Upper lobe of left lung (tissue), 6 donors: ENCODE measurements around the gene HAAO. TPM values are rescaled to one million over a fixed set of nuclear protein-coding genes. Genes with fewer than 3 reads are reported as not detected.

ENCODE experiments used
- ATAC-seq, 2 donors: fragments of 200-7000 bp; cut with Tn5 transposase; one replicate each; pipeline ENCODE4 v1.9.1; 2022; ENCODE audit warnings: mild to moderate bottlenecking in 2 of 2, moderate library complexity in 2 of 2; ENCODE audit not compliant: low FRiP score in 2 of 2
- DNase-seq, 2 donors: peaks; one replicate each; pipeline ENCODE4 v3.0.0-alpha.2; 2019 to 2020
- H3K27ac ChIP-seq, 4 donors: fragments of 200-600 bp; sonication (generic); one replicate each; pipeline ENCODE4 v1.5.1; 2016 to 2019
- H3K27me3 ChIP-seq, 4 donors: fragments of 200-600 bp; sonication (generic); one replicate each; pipeline ENCODE4 v1.5.1; 2017 to 2019
- H3K36me3 ChIP-seq, 4 donors: fragments of 200-600 bp; sonication (generic); one replicate each; pipeline ENCODE4 v1.5.1; 2016 to 2019
- H3K4me1 ChIP-seq, 4 donors: fragments of 200-600 bp; sonication (generic); one replicate each; pipeline ENCODE4 v1.5.1; 2018 to 2019
- H3K4me3 ChIP-seq, 4 donors: fragments of 200-600 bp; sonication (generic); one replicate each; pipeline ENCODE4 v1.5.1; 2017 to 2019; ENCODE audit warnings: mild to moderate bottlenecking in 2 of 4, moderate library complexity in 1 of 4
- H3K9me3 ChIP-seq, 4 donors: fragments of 200-600 bp; sonication (generic); one replicate each; pipeline ENCODE4 v1.5.1; 2018 to 2019
- EP300 ChIP-seq, 4 donors: sonication (generic); formaldehyde crosslinking; IDR thresholded peaks; one replicate each; pipeline ENCODE4 v1.5.1; 2017; ENCODE audit warnings: antibody characterized with exemption in 4 of 4, control low read depth in 2 of 4
- POLR2A ChIP-seq, 4 donors: fragments of 450-650 bp; IDR thresholded peaks; one replicate each; pipeline ENCODE4 v1.5.1; 2016 to 2017; ENCODE audit warnings: antibody characterized with exemption in 4 of 4, mild to moderate bottlenecking in 2 of 4
- POLR2AphosphoS5 ChIP-seq, 2 donors: sonication (generic); formaldehyde crosslinking; IDR thresholded peaks; one replicate each; pipeline ENCODE4 v1.5.1; 2017; ENCODE audit warnings: antibody characterized with exemption in 2 of 2
- WGBS, 2 donors: methylation state at CpG; one replicate each; pipeline ENCODE4 v1.1.5; 2017 to 2018; 5-methylcytosine and 5-hydroxymethylcytosine counted together
- total RNA-seq, 6 donors: library from RNA; depleted of rRNA in 4 of 6; stranded (reverse); fragments of >200 nt in 4 of 6; gene quantifications; one replicate each; pipeline versions ENCODE4 v1.1.0 to v1.2.1, GENCODE V29; 2016 to 2021
- TF ChIP-seq, protein P1 (sequence below), 6 experiments: fragments of 450-650 bp in 4 of 6; fragments of 200-600 bp in 2 of 6; sonication (generic) in 2 of 6; IDR thresholded peaks; one replicate each; pipeline ENCODE4 v1.5.1; 2016 to 2019; ENCODE audit warnings: antibody characterized with exemption in 6 of 6
- donor health status: DM: no; HTN: no; CAD: no; lungs with moderate emphysema.
- donor health status: DM: no; HTN: yes; CAD: no; lungs with severe emphysema.

HAAO gene
- total RNA-seq, 6 donors from 2014 or later, result 1.8 to 9.4 (median 7.1) TPM

DNA sequence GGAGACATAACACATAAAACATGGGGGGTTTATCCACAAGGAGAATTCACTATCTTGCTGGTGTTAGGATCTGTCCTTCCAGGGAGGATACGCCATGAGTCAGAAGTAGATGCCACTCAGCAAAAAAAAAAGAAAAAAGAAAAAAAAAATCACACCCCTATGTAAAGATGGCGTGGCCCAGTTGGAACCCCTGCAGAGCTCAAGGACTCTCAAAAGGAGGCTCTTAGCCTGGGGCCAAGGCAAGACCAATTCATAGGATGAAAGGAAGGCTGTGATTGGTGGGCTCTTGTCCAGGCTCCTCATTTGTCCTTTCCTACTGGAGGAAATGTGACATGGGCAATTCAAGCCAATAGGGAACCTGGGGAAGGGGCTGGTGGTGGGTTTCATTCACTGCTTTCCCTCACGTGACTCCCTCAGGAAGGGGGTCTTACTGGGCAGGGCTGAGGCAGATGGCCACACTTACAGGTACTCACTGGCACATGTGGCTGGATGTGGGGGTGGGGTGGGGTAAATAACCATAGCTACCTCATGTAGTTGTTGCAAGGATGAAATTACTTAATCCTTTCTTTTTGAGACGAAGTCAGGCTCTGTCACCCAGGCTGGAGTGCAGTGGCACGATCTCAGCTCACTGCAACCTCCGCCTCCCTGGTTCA lies 38.7 kb upstream of the HAAO start:
- no peaks in the 10 kb centered on the region for H3K27me3 ChIP-seq
- no peak for DNase-seq
- no peaks in the 10 kb centered on the region for H3K36me3 ChIP-seq
- no peak overlapping the region for H3K4me3 ChIP-seq
- no peak for ATAC-seq
- no peak overlapping the region for H3K27ac ChIP-seq
- peaks cover 6 to 21% (median 13%) of the 10 kb centered on the region in 4 donors for H3K4me1 ChIP-seq
- 87 to 94% methylated on average over 6 of the region's 6 CpGs for WGBS, 2 donors
- no peak for TF ChIP-seq POLR2AphosphoS5 (IDR thresholded peaks at IDR 0.05)
- no peak for TF ChIP-seq POLR2A (IDR thresholded peaks at IDR 0.05)
- no peaks in the 10 kb centered on the region for H3K9me3 ChIP-seq

DNA sequence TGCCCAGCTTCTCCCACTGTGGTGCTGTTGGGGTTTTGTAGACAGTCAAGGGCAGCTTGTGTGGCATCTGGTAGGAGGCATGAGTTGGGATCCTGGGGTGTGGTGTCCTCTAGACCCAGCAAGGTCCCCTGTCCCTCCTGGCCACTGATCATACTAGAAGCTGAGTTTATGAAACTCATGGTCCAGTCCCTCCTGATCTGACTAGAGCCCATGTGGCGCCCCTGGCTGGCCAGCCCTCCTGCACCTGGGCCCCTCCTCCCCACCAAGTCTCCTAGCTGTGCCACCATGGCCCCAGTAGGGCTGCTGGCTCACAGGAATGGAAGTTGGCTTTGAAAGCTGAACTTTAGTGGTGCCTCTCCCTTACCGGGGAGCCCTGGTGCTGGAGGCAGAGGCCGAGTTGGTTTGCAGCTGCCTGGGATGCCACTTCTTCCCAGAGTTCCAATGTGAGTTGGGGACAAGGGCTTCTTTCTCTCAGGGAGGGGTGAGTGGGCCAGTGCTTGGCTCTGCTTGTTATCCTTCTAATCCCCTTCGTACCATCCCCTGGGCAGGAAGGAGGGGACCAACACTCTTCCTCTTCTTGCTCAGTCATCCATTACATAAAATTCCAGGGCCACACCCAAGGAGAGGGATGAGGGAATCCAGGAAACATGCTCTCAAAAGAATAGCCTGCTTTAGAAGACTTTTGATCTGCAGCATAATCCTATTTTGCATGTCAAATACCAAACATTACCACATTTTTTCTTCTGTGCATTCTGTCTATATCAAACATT lies 37.5 kb upstream of the HAAO start:
- 56 to 75% methylated on average over 1 to 4 of the region's 4 CpGs for WGBS, 2 donors
- no peaks in the 10 kb centered on the region for H3K36me3 ChIP-seq
- no peaks in the 10 kb centered on the region for H3K9me3 ChIP-seq
- peak in 1 of 2 donors; percentile 50 for DNase-seq
- peaks cover 5 to 19% (median 11%) of the 10 kb centered on the region in 4 donors for H3K4me1 ChIP-seq
- peak overlapping the region in 1 of 4 donors; percentile 32 for H3K27ac ChIP-seq
- no peaks in the 10 kb centered on the region for H3K27me3 ChIP-seq
- no peak overlapping the region for H3K4me3 ChIP-seq
- TF ChIP-seq EP300 (IDR thresholded peaks at IDR 0.05), result no peak
- peak in 1 of 2 donors; percentile 28 for ATAC-seq

DNA sequence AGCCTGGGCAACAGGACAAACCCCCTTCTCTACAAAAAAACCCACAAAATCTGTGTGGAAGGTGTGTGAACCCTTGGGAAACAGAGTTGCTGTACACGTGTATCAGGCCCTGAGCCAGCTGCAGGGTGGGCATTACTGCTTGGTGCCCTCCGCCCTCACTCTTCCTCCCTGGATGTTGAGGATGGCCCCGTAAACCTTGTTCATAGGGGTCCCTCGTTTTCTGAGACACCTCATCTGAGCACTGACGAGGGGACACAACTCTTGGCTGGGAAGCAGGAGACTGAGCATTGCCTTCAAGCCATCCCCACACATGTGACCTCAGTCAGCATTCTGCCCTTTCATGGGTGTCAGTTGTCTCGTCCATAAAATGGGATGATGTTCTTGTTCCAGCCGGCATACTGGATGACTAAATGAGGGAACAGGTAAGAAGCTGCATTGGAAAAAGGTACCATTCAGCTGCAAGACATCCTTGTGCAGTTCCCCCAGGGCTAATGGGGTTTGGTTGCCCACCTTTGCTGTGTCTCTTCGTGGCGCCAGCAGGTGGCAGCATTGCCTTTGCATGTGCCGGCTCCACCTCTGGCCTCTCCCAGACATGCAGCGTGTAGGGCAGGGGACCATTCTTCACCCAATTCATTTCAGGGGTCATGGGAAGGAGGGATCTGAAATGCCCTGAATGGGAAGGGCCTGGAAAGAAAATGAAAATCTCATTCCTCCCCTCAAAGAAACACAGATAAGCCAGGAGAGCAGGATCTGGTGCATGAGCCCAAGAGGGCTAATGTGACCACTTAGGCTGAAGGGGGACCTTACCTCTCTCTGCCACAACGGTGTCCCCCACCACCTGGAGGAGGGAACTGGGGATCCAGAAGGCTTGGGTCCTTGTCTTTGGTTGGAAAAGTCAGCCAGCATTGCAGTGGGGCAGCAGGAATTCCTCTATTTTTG lies 36.4 kb upstream of the HAAO start:
- WGBS, 2 donors, result 27 to 35% methylated on average over 11 to 12 of the region's 12 CpGs
- DNase-seq, result peak; percentile 80 to 81

DNA sequence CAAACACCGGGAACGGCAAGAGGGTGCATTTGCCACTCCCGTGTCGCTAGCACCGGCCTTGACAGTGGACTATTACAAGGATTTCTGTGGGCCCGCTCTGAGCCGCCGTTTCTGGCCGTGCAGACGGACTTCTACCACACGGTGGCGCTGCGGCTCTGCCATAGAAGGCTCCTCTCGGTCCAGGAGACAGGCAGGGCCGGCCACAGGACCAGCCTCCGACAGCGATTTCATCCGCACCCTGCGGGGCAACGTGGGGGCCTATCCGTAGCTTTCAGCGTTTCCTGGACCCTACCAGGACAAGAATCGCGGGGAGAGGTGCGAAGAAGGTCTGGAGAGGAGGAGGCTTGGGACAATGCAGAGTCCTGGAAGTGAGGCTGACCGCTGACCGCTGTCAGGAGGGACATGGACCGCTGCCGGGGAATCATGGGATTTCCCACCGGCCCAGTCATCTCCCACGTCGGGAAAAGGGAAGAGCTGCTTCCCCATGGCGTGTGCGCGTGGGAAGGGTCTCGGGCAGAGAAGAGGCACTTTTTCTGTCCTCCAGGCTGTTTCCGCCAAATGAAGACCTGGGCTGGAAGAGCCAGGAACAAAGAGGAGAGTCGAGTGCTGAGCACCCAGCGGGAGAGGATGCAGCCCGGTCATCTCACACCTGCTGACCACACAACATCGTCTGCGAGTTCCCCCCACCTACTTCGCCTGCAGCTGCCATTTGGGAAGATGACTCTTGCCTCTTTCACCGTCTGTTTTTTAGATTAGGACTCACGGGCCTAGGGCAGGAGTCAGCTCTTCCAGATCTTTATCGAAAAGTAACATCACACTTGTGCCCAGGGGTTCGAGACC lies 35.5 kb upstream of the HAAO start:
- 30 to 50% methylated on average over 29 to 47 of the region's 47 CpGs for WGBS, 2 donors
- Histone ChIP-seq H3K9me3 (no peaks in the 10 kb centered on the region), H3K27me3 (no peaks in the 10 kb centered on the region), H3K4me3 (peak overlapping the region in 2 of 4 donors; percentile 30), H3K27ac (no peak overlapping the region), H3K36me3 (no peaks in the 10 kb centered on the region), H3K4me1 (peaks cover 5 to 19% (median 11%) of the 10 kb centered on the region in 4 donors)
- ATAC-seq (peak; percentile 95 to 96), DNase-seq (peak; percentile 91 to 93)
- TF ChIP-seq POLR2AphosphoS5 (IDR thresholded peaks at IDR 0.05) (peak in 1 of 2 donors; percentile 30), EP300 (IDR thresholded peaks at IDR 0.05) (no peak)
- TF ChIP-seq, protein P1, sequence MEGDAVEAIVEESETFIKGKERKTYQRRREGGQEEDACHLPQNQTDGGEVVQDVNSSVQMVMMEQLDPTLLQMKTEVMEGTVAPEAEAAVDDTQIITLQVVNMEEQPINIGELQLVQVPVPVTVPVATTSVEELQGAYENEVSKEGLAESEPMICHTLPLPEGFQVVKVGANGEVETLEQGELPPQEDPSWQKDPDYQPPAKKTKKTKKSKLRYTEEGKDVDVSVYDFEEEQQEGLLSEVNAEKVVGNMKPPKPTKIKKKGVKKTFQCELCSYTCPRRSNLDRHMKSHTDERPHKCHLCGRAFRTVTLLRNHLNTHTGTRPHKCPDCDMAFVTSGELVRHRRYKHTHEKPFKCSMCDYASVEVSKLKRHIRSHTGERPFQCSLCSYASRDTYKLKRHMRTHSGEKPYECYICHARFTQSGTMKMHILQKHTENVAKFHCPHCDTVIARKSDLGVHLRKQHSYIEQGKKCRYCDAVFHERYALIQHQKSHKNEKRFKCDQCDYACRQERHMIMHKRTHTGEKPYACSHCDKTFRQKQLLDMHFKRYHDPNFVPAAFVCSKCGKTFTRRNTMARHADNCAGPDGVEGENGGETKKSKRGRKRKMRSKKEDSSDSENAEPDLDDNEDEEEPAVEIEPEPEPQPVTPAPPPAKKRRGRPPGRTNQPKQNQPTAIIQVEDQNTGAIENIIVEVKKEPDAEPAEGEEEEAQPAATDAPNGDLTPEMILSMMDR (IDR thresholded peaks at IDR 0.05), result peak; percentile 91 to 96 (median 94)

More for the DNA sequence above, 36.4 kb upstream of the HAAO start:
- H3K4me3 ChIP-seq, result no peak overlapping the region
- H3K27ac ChIP-seq, result peak overlapping the region in 1 of 4 donors; percentile 23
- H3K9me3 ChIP-seq, result no peaks in the 10 kb centered on the region
- no peaks in the 10 kb centered on the region for H3K27me3 ChIP-seq
- TF ChIP-seq POLR2AphosphoS5 (IDR thresholded peaks at IDR 0.05) (no peak), EP300 (IDR thresholded peaks at IDR 0.05) (no peak), POLR2A (IDR thresholded peaks at IDR 0.05) (no peak)
- TF ChIP-seq, protein P1 (IDR thresholded peaks at IDR 0.05), result peak; percentile 88 to 95 (median 90)
- ATAC-seq, result peak; percentile 91 to 94
- H3K4me1 ChIP-seq, result peaks cover 5 to 19% (median 11%) of the 10 kb centered on the region in 4 donors
- H3K36me3 ChIP-seq, result no peaks in the 10 kb centered on the region

DNA sequence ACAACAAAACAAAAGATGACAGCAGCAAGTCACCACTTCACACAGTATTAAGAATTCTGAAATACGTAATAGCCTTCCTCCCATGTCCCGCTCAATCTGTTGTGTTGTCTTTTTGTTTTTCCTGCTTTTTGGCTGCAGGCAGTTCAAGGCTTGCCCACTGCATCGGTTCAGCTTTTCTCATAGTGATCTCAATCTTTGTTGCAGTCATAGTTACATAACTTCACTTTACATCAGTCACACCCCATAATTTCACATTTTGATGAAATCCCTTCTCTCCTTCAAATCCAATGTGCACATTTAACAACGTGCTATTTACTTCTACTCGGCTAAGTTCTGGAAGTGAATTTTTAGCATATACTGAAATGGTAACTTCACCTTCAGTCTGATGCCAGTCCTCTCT lies 33.8 kb upstream of the HAAO start:
- ATAC-seq, result no peak
- Histone ChIP-seq H3K4me3 (no peak overlapping the region), H3K27ac (no peak overlapping the region), H3K9me3 (no peaks in the 10 kb centered on the region), H3K36me3 (no peaks in the 10 kb centered on the region), H3K27me3 (no peaks in the 10 kb centered on the region), H3K4me1 (peaks cover 5 to 19% (median 11%) of the 10 kb centered on the region in 4 donors)
- TF ChIP-seq, protein P1 (IDR thresholded peaks at IDR 0.05), result no peak
- TF ChIP-seq POLR2A (IDR thresholded peaks at IDR 0.05), result no peak
- no peak for TF ChIP-seq EP300 (IDR thresholded peaks at IDR 0.05)
- TF ChIP-seq POLR2AphosphoS5 (IDR thresholded peaks at IDR 0.05), result no peak
- DNase-seq, result no peak
- WGBS, 2 donors, result 68 to 84% methylated on average over 5 of the region's 5 CpGs
